ENCODE results near the gene CPNE4. TPM values are rescaled to one million over a fixed set of nuclear protein-coding genes. Genes with fewer than 3 reads are reported as not detected.

The CPNE4 gene
- total RNA-seq, 1 donor from 2014 or later: 0.83 TPM

- no peak overlapping the region for H3K27ac ChIP-seq
- no peak overlapping the region for H3K4me3 ChIP-seq
- TF ChIP-seq, protein P1, sequence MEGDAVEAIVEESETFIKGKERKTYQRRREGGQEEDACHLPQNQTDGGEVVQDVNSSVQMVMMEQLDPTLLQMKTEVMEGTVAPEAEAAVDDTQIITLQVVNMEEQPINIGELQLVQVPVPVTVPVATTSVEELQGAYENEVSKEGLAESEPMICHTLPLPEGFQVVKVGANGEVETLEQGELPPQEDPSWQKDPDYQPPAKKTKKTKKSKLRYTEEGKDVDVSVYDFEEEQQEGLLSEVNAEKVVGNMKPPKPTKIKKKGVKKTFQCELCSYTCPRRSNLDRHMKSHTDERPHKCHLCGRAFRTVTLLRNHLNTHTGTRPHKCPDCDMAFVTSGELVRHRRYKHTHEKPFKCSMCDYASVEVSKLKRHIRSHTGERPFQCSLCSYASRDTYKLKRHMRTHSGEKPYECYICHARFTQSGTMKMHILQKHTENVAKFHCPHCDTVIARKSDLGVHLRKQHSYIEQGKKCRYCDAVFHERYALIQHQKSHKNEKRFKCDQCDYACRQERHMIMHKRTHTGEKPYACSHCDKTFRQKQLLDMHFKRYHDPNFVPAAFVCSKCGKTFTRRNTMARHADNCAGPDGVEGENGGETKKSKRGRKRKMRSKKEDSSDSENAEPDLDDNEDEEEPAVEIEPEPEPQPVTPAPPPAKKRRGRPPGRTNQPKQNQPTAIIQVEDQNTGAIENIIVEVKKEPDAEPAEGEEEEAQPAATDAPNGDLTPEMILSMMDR (IDR thresholded peaks at IDR 0.05): no peak
- H3K9me3 ChIP-seq: no peaks in the 10 kb centered on the region
- DNase-seq: no peak
- ATAC-seq: no peak
- H3K4me1 ChIP-seq: no peaks in the 10 kb centered on the region
- H3K36me3 ChIP-seq: no peaks in the 10 kb centered on the region
- intact Hi-C loops (cut with DNase I): no loop called here
- no peaks in the 10 kb centered on the region for H3K27me3 ChIP-seq (ENCODE audit: low read depth)
Measured at GRCh38 chr3:131789188-131789587, 245.6 kb downstream of the CPNE4 start.

DNA sequence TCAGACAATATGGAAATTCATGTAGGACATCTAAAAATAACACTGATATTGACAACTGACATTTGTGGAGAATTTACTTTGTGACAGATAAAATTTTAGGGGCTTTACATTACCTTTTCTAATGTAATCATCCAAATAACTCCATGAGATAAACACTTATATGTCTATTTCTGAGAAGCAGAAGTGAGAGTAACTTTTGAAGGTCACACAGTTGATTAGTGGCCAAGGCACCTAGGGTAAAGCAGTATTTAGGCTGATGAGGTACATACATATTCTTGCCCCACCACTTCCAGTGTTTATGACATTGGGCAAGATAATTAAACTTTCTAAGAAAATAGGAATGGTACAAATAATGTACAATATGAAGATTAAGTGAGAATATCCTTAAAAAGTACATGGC lies 248.4 kb downstream of the CPNE4 start:
- H3K36me3 ChIP-seq: no peaks in the 10 kb centered on the region
- H3K27ac ChIP-seq: no peak overlapping the region
- TF ChIP-seq, protein P1 (IDR thresholded peaks at IDR 0.05): no peak
- no peak overlapping the region for H3K4me3 ChIP-seq
- no peaks in the 10 kb centered on the region for H3K27me3 ChIP-seq (ENCODE audit: low read depth)
- no peak for ATAC-seq
- no peak for DNase-seq
- intact Hi-C loops (cut with DNase I): no loop called here
- H3K9me3 ChIP-seq: no peaks in the 10 kb centered on the region
- no peaks in the 10 kb centered on the region for H3K4me1 ChIP-seq

- Histone ChIP-seq H3K36me3 (no peaks in the 10 kb centered on the region), H3K4me1 (no peaks in the 10 kb centered on the region), H3K27me3 (ENCODE audit: low read depth) (no peaks in the 10 kb centered on the region), H3K27ac (no peak overlapping the region), H3K4me3 (no peak overlapping the region), H3K9me3 (no peaks in the 10 kb centered on the region)
- no peak for ATAC-seq
- intact Hi-C loops (cut with DNase I): no loop called here
- no peak for DNase-seq
- TF ChIP-seq, protein P1 (IDR thresholded peaks at IDR 0.05): no peak
Measured at GRCh38 chr3:131782751-131783150, 252.1 kb downstream of the CPNE4 start.

GRCh38 chr3:131778526-131778925 lies 256.3 kb downstream of the CPNE4 start:
- Histone ChIP-seq H3K4me1 (no peaks in the 10 kb centered on the region), H3K36me3 (no peaks in the 10 kb centered on the region), H3K27ac (no peak overlapping the region), H3K4me3 (no peak overlapping the region), H3K9me3 (no peaks in the 10 kb centered on the region), H3K27me3 (ENCODE audit: low read depth) (no peaks in the 10 kb centered on the region)
- ATAC-seq: no peak
- TF ChIP-seq, protein P1 (IDR thresholded peaks at IDR 0.05): no peak
- no peak for DNase-seq
- intact Hi-C loops (cut with DNase I): no loop called here

DNA sequence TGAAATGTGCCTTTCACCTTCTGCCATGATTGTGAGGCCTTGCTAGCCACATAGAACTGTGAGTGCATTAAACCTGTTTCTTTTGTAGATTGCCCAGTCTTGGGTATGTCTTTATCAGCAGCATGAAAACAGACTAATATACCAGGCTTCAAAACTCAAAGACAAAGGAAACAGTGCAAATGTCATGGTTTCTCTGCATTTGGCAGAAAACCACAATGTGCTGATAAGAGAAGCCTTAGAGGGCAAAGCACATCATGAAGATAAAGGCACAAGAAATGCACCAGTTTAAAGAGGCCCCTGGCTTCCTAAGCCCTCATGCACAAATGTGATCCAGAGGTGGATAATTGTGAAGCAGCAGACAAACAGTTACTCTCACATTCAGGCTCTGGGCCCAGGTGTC lies 259.2 kb downstream of the CPNE4 start:
- Histone ChIP-seq H3K27ac (no peak overlapping the region), H3K4me1 (no peaks in the 10 kb centered on the region), H3K4me3 (no peak overlapping the region), H3K9me3 (no peaks in the 10 kb centered on the region), H3K36me3 (no peaks in the 10 kb centered on the region), H3K27me3 (ENCODE audit: low read depth) (no peaks in the 10 kb centered on the region)
- ATAC-seq: no peak
- TF ChIP-seq, protein P1 (IDR thresholded peaks at IDR 0.05): no peak
- DNase-seq: no peak
- intact Hi-C loops (cut with DNase I): no loop called here
